Pancreas (tissue), 10 donors: ENCODE measurements around the gene TRAPPC3. TPM values are rescaled to one million over a fixed set of nuclear protein-coding genes. Genes with fewer than 3 reads are reported as not detected.
A peak's percentile ranks its signal among the peaks of the same experiment; 100 is the strongest.

Experiments
- ATAC-seq, 4 donors: fragments of 200-7000 bp; cut with Tn5 transposase; one replicate each; pipeline versions ENCODE4 v1.8.0 to v1.9.1; 2020; ENCODE audit warnings: mild to moderate bottlenecking in 4 of 4, moderate library complexity in 4 of 4
- DNase-seq, 6 donors: peaks; one replicate each; pipeline ENCODE4 v3.0.0-alpha.2; 2020
- FAIRE-seq: peaks from 2 replicates; lab custom pipeline; 2012; peaks lifted over from hg19 to GRCh38; lab: Jason Lieb, UNC
- H3K27ac ChIP-seq, 4 donors: fragments of 200-600 bp; sonication (generic); 1 replicate in 3 of 4; 2 replicates in 1 of 4; pipeline versions ENCODE4 v1.5.0 to v1.8.0; 2020
- H3K27me3 ChIP-seq, 4 donors: fragments of 200-600 bp; one replicate each; pipeline ENCODE4 v1.8.0; 2021
- H3K36me3 ChIP-seq, 3 donors: fragments of 200-600 bp; sonication (generic) in 1 of 3; one replicate each; pipeline versions ENCODE4 v1.5.0 to v1.8.0; 2020 to 2021
- H3K4me1 ChIP-seq, 3 donors: fragments of 200-600 bp; one replicate each; pipeline ENCODE4 v1.8.0; 2021
- H3K4me3 ChIP-seq, 4 donors: fragments of 200-600 bp; sonication (generic) in 2 of 4; one replicate each; pipeline versions ENCODE4 v1.5.0 to v1.8.0; 2020 to 2021
- H3K9me3 ChIP-seq, 4 donors: fragments of 200-600 bp; one replicate each; pipeline ENCODE4 v1.8.0; 2021
- CTCF ChIP-seq, 4 donors: fragments of 200-600 bp; sonication (generic) in 3 of 4; IDR thresholded peaks; one replicate each; pipeline versions ENCODE4 v1.5.0 to v1.8.0; 2021; ENCODE audit warnings: antibody characterized with exemption in 4 of 4
- WGBS, 2 donors: extraction: QIAGEN DNeasy Blood & Tissue Kit; methylation state at CpG; one replicate each; pipeline ENCODE4 v1.1.7; 2013; 5-methylcytosine and 5-hydroxymethylcytosine counted together
- intact Hi-C, 3 donors: fragments of 100-400 bp; cut with DNase I; formaldehyde crosslinking; loops; one replicate each; pipeline versions ENCODE4 v1.11.1 to v1.14.2; 2022
- polyA plus RNA-seq, 2 donors: library from polyadenylated mRNA; stranded (reverse); fragments of 200-250 nt; gene quantifications; one replicate each; pipeline ENCODE4 v1.2.3, GENCODE V29; 2013
- total RNA-seq, 6 donors: library from RNA; stranded (reverse); fragmentation: NEBNext Ultra II Directional in 4 of 6; extraction: Animal tissue kit (Norgen Biotek cat#: 25700) in 4 of 6; gene quantifications; one replicate each; pipeline versions ENCODE4 v1.2.1 to v1.2.4, GENCODE V29; 2021 to 2023
- donor health status: healthy with polysubstance abuse.
- donor health status: DM: no; HTN: no; CAD: no; lungs with moderate emphysema.
- donor health status: DM: no; HTN: no; CAD: no.
- donor health status: control.
- donor health status: control.
- donor health status: Bipolar disorder and iron deficiency.
- donor health status: DM: yes; HTN: yes; CAD: no.
- donor health status: DM: no; HTN: no; CAD: no.
- donor health status: DM: no; HTN: no; CAD: no.
- donor health status: DM: yes; HTN: yes; CAD: no.

The TRAPPC3 gene
- total and polyA plus RNA-seq, 8 donors, result 21.8 to 41.5 (median 27.0) TPM

- Histone ChIP-seq H3K27ac (no peak overlapping the region), H3K9me3 (no peaks in the 10 kb centered on the region), H3K27me3 (no peaks in the 10 kb centered on the region), H3K36me3 (no peaks in the 10 kb centered on the region), H3K4me3 (no peak overlapping the region), H3K4me1 (peaks cover 7 to 21% (median 10%) of the 10 kb centered on the region in 3 donors)
- ATAC-seq (no peak), DNase-seq (no peak), FAIRE-seq (no peak)
- WGBS, 2 donors, result 67 to 77% methylated on average over 4 of the region's 4 CpGs
- TF ChIP-seq CTCF (IDR thresholded peaks at IDR 0.05), result no peak
- intact Hi-C loops, result no loop called here
Measured at GRCh38 chr1:36166136-36166535, 16.9 kb upstream of the TRAPPC3 start.

DNA sequence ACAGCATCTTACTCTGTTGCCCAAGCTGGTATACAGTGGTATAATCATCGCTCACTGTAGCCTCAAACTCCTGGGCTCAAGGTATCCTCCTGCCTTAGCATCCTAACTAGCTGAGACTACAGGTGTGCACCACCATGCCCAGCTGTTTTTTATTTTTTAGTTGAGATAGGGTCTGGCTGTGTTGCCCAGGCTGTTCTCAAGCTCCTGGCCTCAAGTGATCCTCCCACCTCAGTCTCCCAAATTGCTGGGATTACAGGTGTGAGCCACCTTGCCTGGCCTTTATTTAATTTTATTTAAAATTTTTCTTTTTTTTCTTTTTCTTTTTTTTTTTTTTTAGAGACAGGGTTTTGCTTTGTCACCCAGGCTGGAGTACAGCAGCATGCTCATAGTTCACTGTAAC is 15.9 kb upstream of the TRAPPC3 start:
- TF ChIP-seq CTCF (IDR thresholded peaks at IDR 0.05), result no peak
- no peak overlapping the region for H3K27ac ChIP-seq

DNA sequence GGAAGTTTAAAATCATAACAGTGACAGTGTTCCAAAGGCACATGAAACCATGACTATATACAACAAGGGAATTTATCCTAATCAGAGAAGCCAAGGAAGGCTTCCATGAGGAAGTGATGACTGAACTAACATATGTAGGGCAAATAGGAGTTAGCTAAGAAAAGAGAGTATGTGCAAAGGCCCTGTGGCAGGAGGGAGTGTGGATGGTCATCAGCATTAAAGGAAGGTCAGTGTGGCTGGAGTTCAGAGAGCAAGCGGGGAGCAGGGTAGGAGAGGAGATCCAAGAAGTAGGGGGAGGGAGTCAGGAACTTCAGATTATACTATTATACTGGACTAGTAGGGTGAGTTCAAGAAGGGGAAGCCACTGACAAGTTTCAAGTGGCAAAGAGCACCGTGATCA is 15.1 kb upstream of the TRAPPC3 start:
- H3K27ac ChIP-seq, result no peak overlapping the region
- no peaks in the 10 kb centered on the region for H3K36me3 ChIP-seq
- 96 to 100% methylated on average over 2 of the region's 2 CpGs for WGBS, 2 donors
- TF ChIP-seq CTCF (IDR thresholded peaks at IDR 0.05), result no peak
- no peak for ATAC-seq
- intact Hi-C loops, result no loop called here
- no peaks in the 10 kb centered on the region for H3K27me3 ChIP-seq
- no peak overlapping the region for H3K4me3 ChIP-seq
- peaks cover 7 to 28% (median 10%) of the 10 kb centered on the region in 3 donors for H3K4me1 ChIP-seq
- no peaks in the 10 kb centered on the region for H3K9me3 ChIP-seq
- DNase-seq, result no peak
- no peak for FAIRE-seq

More for the DNA sequence above, 15.9 kb upstream of the TRAPPC3 start:
- no peaks in the 10 kb centered on the region for H3K9me3 ChIP-seq
- no peak for ATAC-seq
- H3K4me3 ChIP-seq, result no peak overlapping the region
- H3K36me3 ChIP-seq, result no peaks in the 10 kb centered on the region
- no peaks in the 10 kb centered on the region for H3K27me3 ChIP-seq
- peaks cover 7 to 25% (median 10%) of the 10 kb centered on the region in 3 donors for H3K4me1 ChIP-seq
- FAIRE-seq, result no peak
- intact Hi-C loops, result no loop called here
- WGBS, 2 donors, result 100% methylated on average over 1 of the region's 1 CpG
- no peak for DNase-seq

GRCh38 chr1:36163426-36163825 is 14.1 kb upstream of the TRAPPC3 start:
- DNase-seq (no peak), FAIRE-seq (no peak), ATAC-seq (no peak)
- Histone ChIP-seq H3K27me3 (no peaks in the 10 kb centered on the region), H3K4me3 (no peak overlapping the region), H3K9me3 (no peaks in the 10 kb centered on the region), H3K4me1 (peaks cover 7 to 30% (median 10%) of the 10 kb centered on the region in 3 donors), H3K36me3 (no peaks in the 10 kb centered on the region), H3K27ac (peak overlapping the region in 1 of 4 donors; percentile 80)
- intact Hi-C loops, result no loop called here
- no peak for TF ChIP-seq CTCF (IDR thresholded peaks at IDR 0.05)

DNA sequence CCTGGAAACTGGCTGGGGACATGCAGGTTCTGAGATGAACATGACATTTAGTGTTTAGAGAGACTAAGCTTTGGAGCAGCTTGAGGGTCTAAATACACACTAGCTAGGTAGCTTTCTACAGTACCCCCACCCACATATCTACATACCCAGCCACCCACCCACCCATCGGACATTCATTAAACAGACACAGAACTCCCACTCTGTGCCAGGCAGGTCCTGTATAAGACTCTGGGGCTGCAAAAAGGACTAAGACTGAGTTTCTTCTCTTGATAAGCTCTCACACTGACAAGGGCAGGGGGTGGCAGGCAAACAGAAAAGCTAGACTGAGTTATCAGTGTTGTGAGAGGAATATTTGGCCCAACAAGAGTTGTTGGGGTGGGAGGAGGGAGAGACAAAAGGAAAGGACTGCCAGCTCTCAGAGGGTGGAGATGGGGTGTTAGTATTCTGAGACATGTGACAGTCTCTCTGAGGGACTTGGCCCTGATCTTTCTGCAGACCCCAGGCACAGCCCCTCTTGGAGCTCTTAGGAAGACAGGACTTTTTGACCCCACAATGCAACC is 13.5 kb upstream of the TRAPPC3 start:
- H3K4me1 ChIP-seq, result peaks cover 7 to 36% (median 10%) of the 10 kb centered on the region in 3 donors
- peak overlapping the region in 3 of 4 donors; percentile 46 to 80 (median 74) for H3K27ac ChIP-seq
- no peak for FAIRE-seq
- H3K9me3 ChIP-seq, result no peaks in the 10 kb centered on the region
- no peak for DNase-seq
- H3K4me3 ChIP-seq, result no peak overlapping the region
- ATAC-seq, result no peak
- intact Hi-C loops, result no loop called here
- H3K36me3 ChIP-seq, result no peaks in the 10 kb centered on the region
- no peak for TF ChIP-seq CTCF (IDR thresholded peaks at IDR 0.05)
- no peaks in the 10 kb centered on the region for H3K27me3 ChIP-seq
- 75 to 82% methylated on average over 1 of the region's 1 CpG for WGBS, 2 donors
